GM18511 (cell line): ENCODE measurements around the gene PSMA5.
"Not testable (repeated sequence)": the region's sequence is repeated elsewhere in the genome, so short reads cannot be mapped to it uniquely, and the experiment has no call there.

Experiments
- ATAC-seq: cut with Tn5 transposase; IDR thresholded peaks from one replicate; pipeline ENCODE4 v1.9.1; 2021; ENCODE audit warnings: mild to moderate bottlenecking, moderate library complexity; ENCODE audit not compliant: unreplicated experiment

The PSMA5 gene

DNA sequence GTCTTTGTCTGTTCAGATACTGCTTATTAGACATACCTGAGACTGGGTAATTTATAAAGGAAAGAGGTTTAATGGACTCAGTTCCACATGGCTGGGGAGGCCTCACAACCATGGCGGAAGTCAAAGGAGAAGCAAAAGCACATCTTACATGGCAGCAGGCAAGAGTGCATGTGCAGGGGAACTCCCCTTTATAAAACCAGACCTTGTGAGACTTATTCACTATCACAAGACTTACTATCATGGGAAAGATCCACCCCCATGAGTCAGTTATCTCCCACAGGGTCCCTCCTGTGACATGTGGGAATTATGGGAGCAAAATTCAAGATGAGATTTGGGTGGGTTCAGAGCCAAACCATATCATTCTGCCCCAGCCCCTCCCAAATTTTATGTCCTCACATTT is 7.1 kb upstream of the PSMA5 start:
- no peak for ATAC-seq

DNA sequence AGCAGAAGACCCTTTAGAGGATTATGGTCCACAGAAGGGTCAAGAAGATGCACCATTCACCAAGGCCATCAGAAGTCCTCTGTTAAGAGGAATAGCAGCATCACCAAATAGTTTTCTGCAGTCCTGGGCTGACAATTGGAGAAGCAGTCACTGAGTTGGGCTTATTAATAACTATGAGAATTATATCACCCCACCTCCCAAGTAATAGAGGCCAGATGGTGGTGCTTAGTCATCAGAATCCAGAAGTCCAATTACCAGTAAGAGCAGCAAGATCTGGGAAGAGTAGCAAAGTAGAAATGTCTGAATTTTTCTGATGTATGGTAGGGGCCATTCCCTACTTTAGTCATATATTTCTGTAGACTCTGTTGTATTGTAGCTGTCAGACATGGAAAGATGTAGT is 6.1 kb upstream of the PSMA5 start:
- no peak for ATAC-seq

DNA sequence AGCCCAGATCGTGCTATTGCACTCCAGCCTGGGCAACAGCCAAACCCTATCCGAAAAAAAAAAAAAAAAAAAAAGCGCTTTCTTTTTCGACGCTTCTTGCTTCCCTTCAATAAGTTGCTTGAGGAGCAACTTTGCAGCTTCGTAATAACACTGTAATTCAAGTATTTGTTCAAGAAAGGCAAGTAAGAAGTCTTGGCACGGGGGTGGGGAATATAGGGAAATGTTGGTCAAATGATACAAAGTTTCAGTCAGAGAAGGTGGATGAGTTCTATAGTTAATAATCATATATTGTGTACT is 871 bp upstream of the PSMA5 start:
- ATAC-seq: no peak

DNA sequence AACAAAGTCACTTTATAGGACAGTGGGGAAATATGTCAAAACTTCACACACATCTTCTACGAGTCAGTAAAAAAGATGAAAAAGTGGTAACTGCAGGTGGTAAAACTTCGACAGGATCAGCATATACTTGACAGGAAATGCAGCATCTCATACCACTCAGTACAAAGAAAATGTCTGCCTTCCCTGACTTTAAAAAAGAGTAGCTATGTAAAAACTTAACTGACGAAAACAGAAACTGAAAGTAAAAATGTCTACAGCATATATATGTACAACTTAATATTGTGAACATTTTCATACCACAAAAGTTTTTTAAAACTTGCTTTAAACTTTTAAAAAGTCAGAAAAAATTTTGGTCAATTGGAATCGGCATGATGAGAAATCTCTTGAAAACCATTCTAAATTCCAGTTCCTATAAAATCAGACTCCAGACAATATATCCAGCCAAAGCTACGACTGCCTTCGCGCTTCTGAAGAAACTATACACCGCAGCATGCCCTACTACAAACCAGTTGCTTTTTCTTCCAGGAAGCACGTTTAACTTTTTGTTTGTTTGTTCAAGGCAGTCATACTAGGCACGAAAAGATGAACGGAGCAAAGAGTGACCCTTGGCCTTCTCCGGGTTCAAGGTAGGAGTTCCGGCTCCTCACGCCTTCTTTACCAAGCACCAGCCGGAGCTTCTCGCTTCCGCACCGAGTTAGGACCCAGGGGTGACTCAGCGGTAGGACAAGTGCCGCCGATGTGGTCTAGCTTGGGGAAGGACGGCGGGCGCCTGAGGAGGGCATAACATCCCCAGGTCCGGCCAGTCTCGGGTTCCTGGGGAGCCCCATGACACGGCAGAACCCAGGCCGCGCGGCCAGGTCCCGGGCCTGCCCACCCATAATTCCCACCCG is 612 bp downstream of the PSMA5 start:
- peak; percentile 41 for ATAC-seq

DNA sequence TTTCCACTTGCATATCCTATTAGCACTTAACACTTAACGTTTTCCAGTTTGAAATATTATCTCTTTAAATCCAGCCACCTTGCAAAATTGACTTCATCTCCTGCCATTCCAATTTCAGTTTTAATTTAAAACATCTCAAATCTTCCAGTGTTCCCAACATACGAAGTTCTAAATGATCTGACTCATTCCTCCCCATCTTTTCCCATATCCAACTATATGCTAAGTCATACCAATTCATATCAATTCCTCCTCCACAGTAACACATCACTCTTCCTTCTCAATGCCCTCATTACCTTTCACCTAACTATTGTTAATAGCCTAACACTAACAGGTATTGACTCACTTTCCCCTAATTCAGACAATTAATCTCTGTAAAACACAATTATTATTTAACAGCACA is 2.8 kb downstream of the PSMA5 start:
- no peak for ATAC-seq

DNA sequence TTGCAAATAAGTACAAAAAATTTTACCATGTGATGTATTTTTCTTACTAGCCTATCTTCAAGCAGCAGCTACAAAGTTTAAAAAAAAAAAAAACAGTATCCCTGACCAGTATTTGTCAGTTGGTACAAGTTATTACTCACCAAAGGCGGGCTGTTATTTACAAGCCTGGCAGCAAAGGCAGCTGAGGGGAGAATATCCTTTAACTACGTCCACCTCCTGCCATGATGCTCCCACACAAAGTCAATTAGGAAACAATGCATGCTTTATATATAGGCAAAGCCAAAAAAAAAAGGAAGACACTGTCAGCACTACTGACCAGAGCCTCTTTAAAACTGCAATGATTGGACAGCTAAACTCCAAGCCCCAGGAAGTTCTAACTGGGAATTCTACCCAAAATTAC is 13.7 kb downstream of the PSMA5 start:
- no peak for ATAC-seq

DNA sequence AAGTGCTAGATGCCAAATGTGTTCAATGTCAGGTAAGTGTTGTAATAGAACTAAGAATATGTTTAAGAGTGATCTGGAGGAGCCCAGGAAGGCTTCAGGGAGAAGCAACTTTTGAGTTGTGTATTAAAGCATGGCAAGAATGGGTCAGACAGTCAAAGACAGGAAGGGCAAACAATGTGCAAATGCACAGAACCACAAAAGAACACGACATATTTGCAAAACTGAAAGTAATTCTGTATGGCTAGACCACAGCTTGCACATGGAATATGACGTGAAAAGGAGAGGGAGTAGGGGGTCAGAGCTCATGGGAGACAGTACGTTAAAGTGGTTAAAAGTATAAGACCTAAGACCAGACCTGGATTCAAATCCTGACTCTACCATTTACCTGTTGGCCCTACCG is 21.4 kb downstream of the PSMA5 start:
- ATAC-seq: no peak

DNA sequence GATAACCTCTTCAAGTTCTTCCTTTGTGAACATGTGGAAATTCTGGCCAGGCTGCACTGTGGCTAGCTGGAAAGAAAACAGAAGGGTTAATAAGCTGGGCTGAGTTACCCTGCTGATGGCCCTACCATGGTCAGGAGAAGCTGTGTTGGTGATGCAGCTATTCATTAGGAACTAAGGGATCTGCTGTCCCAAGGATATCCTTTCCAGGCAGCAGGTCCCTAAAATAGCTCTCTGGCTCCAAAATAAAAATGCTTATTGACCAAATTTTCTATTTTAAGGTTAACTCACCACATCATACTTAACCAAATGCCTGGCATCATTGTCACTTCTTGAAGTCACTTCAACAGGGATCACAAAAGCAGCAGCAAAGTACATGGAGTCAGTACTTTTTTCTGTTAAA is 24.2 kb downstream of the PSMA5 start:
- ATAC-seq: no peak

DNA sequence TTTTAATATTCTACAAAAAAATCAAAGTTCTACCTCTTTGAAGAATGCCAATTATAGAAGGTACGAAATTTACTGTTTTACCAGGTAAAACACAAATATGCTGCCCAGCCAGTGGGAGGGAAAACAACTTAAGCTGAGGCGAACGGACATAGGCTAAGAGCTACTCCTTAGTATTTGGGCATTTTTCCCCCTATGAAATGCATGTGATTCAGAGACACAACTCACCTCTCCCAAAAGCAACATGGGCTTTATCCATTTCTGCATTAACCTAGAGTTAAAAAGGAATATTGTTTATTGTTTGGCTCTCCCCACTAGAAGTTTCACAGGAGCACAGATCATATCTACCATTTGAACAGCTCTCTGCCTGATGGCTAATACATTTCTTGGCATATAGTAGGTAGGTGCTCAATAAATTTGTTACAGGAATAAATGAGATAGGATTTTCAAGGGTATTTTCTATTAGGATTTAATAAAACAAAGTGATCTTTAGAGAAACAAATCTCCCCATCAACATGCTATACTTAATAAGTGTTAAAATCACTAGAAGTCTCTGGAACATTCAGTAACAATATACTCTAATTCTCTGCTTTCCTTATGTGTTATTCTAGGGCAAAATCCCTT is 26.1 kb downstream of the PSMA5 start:
- no peak for ATAC-seq

DNA sequence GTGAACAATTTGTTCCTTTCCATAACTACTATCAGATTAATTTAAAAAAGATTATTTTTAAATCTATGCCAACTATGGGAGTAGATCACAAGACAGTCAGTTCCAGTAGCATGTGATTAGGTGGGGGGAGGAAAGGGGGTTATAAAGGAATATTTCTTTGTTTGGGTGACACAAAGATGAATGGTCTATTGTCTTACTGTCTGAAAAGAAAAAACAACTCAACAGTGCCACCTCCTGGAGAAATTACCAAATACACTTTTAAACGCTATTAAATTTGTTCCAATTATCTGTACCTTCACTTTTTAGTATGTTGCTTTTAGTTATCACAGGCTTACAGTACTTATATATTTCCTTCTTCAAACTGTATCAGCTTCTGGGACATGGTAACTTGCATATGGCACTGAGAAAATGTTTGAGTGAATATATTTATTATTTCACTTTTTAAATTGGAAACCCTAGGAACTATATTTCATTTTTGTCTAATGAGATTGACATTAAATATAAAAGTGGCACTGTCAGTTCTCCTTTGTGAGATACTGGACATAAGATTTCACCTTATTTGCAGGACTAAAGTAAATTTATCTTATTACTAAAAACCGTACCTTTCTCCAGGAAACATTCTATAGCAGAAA is 26.8 kb downstream of the PSMA5 start:
- no peak for ATAC-seq

DNA sequence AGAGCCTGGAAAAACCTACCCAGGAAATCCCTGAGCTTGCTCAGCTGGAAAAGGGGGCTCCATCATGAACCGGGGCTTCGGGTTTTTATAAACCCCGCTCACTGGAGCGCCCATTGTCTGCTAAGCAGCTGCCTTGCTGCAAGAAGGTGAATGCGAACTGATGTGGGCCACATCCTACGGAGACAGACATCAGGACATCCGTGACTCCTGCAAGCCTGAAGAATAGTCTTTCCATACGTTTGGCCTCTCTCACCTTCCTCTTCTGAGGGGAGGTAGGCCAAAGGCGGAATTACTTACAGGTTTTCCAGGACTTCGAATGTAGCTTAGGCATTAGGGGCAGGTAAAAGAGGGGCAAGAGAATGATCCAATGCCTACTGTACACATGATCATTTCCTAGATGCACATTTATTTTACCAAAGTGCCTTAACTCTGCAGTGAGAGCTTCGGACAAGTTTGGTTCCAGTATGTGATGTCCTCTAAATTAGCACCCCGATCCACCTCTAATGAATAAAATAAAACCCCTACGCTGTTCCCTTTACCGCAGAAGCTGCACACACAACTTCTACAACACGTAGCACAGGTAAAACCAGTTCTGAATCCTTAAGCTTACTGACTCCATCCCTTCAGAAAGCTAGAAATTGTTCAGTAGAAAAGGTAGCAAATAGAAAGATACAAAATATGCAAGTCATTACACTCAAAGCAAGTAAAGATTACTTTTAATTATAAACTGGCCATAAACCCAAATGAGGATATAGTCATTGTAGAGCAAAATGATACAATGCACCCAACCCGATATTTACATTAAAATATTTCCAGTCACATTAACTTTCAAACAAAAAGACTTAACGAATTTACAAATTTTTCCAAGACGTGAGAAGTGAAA is 27.7 kb downstream of the PSMA5 start:
- ATAC-seq: no peak

DNA sequence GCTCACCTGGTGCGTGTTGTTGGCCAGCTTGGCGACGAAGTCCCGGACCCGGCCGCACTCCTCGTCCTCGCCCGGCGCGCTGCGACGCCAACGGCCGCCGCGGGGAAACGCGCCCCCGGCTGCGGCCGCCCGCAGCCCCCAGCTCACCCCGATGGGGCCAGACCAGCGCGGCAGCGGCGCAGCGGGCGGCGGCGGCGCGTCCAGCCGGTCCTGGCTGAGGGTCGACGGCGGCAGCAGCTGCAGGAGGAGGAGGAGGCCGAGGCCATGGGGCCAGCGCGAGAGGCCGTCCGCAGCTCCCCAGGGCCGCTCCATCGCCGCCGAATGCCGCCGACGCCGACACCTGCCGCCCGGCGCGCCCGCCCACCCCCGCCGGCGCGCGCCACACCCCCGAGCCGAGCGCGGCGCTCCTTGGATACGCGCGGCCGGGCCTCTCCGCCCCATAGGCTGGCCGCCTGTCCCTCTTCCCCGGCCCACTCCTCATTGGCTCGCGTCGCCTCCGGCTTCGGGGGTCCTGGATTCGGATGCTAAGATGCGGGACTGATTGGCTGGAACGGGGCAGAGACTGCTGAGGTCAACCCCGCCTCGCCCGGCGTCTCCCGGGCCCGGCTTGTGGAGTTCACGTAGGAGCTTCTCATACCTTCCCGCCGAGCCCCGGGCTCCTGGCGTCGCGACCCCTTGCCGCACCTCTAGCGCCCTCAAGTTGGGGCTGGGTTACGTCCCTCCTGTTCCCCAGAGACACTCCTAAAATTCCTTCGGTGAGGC is 28.5 kb downstream of the PSMA5 start, which contains the start of gene SORT1:
Gene SORT1, minus strand, starts transcription at position 338 of the 762 bp plus-strand sequence. Its CDS starts 26 bp downstream, at position 312.
- ATAC-seq: peak; percentile 91

DNA sequence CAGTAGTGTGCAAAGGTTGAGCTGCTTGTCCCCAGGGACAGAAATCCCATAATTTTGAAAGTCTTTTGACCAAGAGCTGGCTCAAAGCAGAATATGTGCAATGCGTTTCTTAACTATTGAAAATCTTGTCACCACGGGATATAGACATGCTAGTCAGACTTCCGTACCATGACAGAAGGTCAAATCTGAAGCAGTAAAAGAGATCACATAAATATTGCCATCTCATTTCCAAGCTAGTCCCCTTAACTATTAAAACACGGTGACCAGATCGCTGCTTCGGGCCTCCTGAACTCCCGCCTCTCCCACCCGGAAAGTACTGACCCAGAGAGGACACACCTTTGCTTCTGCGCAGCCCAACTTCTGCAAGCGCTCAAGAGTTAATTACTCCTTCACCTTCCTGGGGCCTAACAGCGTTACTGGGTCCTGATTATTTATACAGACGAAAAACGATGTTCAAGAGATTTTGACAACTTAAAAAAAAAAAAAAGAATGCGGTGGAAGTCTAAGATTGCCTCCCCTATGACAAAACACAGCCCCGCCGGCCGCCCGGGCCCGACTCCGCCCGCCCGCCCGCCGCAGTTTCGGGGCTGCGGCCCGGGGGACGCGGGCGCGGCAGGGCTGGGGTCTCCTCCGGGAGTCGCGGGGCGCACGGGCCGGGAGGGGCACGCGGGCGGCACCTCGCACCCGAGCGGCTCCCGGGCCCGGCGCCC is 29.2 kb downstream of the PSMA5 start:
- ATAC-seq: peak; percentile 12

DNA sequence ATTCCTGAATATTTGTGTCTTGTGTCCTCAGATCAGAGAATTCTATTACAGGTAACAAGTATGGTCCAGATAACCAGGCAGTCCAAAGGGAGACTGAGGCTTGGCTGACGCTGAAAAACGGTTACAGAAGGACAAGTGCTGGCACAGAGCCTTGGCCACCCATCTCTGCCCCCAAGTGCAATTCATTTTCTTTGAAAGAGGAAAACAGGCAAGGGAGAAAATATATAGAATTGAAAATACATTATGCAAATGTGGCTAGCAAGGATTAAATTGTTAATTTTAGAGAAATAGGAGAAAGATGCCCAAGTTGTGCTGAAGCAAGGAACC is 29.8 kb downstream of the PSMA5 start:
- no peak for ATAC-seq

DNA sequence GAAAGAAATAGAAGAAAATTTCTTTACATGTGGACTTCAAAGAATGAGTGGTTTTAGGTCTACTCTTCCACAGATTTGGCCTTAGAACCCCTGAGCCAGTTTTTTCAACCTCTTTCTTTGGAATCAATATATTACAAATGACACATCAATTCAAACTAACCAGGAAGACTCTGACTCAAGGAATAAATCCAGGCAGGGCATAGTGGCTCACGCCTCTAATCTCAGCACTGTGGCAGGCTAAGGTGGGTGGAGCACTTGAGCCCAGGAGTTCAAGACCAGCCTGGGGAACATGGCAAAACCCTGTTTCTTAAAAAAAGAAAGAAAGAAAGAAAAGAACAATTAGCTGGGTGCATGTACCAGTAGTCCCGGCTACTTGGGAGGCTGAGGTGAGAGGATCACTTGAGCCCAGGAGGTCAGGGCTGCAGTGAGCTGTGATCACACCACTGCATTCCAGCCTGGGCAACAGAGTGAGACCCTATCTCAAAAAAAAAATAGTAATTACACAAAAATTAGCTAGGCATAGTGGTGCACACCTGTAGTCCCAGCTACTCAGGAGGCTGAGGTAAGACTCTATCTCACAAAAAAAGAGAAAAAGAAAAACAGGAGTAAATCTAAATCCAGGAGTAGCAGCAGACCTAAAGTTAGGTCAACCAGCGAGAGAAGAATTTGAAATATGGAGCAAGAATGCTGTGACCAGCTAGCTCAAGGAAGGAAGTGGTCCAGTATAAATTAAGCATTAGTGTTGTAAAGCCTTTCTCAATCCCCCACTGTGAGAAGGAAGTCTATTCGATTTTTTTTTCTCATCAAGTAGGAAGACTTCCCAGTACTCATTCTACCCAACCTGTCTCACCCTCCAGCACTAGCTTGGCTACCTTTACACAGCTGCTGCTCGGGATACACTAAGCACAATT is 30.4 kb downstream of the PSMA5 start:
- ATAC-seq: no peak

DNA sequence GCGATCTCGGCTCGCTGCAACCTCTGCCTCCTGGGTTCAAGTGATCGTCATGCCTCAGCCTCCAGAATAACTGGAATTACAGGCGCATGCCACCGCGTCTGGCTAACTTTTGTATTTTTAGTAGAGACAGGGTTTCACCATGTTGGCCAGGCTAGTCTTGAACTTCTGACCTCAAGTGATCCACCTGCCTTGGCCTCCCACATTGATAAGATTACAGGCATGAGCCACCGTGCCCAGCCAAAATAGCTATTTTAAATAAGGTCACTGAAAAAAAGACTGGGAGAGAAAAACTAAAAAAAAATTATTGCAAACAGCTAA is 31.0 kb downstream of the PSMA5 start:
- not testable (repeated sequence) for ATAC-seq

DNA sequence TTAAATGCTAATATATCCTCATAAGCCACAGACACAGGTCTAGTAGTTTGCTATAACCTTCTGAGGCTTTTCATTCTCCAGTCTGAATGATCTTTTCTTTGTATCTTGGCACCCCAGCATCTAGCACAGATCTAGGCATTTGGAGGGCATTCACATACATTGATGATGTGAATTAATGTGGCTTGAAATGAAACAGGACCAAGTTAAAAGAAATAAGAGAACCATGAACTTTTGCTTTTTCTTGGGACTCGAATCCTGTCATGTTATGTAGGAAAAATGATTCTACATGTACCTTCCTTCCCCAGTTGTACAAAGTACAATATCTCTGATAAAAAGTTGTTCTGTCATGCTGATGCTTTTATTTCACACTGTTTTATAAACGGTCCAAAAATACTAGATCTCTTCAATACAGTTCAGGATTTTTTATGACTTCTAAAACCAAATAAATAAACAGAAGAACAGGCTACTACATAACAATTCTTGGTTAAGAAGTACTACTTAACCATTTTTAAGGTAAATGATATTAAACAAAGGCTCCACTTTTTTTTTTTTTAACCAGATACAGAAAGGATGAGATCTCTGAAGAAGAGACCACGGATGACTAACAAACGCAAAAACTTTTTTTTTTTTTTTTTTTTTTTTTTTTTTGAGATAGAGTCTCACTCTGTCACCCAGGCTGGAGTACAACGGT is 31.5 kb downstream of the PSMA5 start:
- no peak for ATAC-seq

DNA sequence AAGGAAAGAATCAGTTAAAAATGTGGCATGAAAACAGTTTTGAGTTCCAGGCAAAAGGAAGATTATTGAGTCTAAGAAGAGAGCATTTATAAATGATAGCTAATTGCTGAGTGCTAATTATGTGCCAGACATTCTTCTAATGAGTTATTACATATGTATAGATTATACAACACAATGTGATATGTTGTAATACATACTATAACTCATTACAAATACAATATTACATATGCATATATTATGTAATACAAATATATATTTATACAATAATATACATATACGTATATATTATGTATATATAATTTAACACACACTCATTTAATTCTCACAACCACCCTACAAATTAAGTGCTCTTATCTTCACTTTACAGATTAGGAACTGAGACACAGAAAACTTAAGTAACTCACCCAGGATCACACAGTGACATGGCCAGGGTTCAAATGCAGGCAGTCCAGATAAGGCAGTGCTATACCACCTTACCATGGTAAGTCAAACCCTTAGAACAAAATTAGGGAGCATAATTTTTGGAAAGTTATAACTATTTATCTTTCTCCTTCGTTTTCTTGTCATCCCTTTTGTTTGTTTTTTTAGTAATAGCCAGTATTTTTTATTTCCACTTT is 32.5 kb downstream of the PSMA5 start:
- ATAC-seq: no peak
